ENCODE measurements around the gene PHC3. TPM values are rescaled to one million over a fixed set of nuclear protein-coding genes. Genes with fewer than 3 reads are reported as not detected.
A peak's percentile ranks its signal among the peaks of the same experiment; 100 is the strongest.
"Not testable (repeated sequence)": the region's sequence is repeated elsewhere in the genome, so short reads cannot be mapped to it uniquely, and the experiment has no call there.

PHC3 gene
- total and polyA plus RNA-seq, 2 of the 13 experiments (the other 11 are each of a cell fraction or from before 2014, with no cell fraction given): 24.1 to 49.0 TPM

DNA sequence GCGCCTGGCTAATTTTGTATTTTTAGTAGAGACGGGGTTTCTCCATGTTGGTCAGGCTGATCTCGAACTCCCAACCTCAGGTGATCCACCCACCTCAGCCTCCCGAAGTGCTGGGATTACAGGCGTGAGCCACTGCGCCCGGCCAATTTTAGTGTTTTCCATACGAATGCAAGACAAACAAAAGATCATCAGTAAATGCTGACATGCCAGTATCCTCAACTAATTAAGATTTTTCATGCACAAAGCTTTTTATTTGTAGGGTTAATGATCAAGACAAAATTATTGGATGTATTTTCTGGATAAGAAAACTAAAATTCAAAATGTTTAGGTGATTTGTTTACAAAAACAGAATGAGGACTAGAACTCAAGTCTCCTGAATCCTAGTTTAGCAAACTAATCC lies 67.4 kb downstream of the PHC3 start:
- H3K79me2 ChIP-seq (ENCODE audit: insufficient read depth, low read length); H4K20me1 ChIP-seq (ENCODE audit: insufficient read depth, low read length); POLR2A ChIA-PET; H3K4me2 ChIP-seq (ENCODE audit: low read depth, low read length); H3K4me1 ChIP-seq (ENCODE audit: insufficient read depth, low read length); H3K27me3 ChIP-seq (ENCODE audit: control insufficient read depth in 1 of 2, insufficient read depth in 2 of 2, low read length in 2 of 2); H3K4me3 ChIP-seq (replicated peaks in 1 of 3; ENCODE audit: insufficient read depth in 1 of 3, low read depth in 2 of 3, low read length in 3 of 3); intact Hi-C loops (cut with micrococcal nuclease; ENCODE audit: unreplicated experiment); H3K9ac ChIP-seq (ENCODE audit: insufficient read depth, low read depth, low read length); CTCF ChIA-PET (ENCODE audit: low intra/inter-chr PET ratio, low total read pairs); H2AFZ ChIP-seq (ENCODE audit: low read length); DNase-seq (ENCODE audit: low spot score); BruUV-seq (replicated peaks); FAIRE-seq; in situ Hi-C loops (cut with HindIII; ENCODE audit: extremely low pct_ligation_motif_present, low pct_unique_long_range_greater_than_20kb); H3K27ac ChIP-seq (ENCODE audit: extremely low read length, insufficient read depth, low read length); H3K9me3 ChIP-seq (ENCODE audit: low read length); ATAC-seq: not testable (repeated sequence)
- H3K36me3 ChIP-seq (replicated peaks in 1 of 2; ENCODE audit: control insufficient read depth in 1 of 2, insufficient read depth in 2 of 2, low read length in 2 of 2): peaks cover 5 to 47% of the 10 kb centered on the region in 2 experiments
- WGBS (ENCODE audit: low lambda C conversion rate): 95% methylated on average over 8 of the region's 8 CpGs
- TF ChIP-seq MAFK (conservative IDR thresholded peaks at IDR 0.05 in 1 of 2, IDR thresholded peaks at IDR 0.05 in 1 of 2; ENCODE audit: low read length in 2 of 2) (peak; percentile 52 to 58), MAFF (IDR thresholded peaks at IDR 0.05; ENCODE audit: low read depth, low read length) (peak; percentile 44)

DNA sequence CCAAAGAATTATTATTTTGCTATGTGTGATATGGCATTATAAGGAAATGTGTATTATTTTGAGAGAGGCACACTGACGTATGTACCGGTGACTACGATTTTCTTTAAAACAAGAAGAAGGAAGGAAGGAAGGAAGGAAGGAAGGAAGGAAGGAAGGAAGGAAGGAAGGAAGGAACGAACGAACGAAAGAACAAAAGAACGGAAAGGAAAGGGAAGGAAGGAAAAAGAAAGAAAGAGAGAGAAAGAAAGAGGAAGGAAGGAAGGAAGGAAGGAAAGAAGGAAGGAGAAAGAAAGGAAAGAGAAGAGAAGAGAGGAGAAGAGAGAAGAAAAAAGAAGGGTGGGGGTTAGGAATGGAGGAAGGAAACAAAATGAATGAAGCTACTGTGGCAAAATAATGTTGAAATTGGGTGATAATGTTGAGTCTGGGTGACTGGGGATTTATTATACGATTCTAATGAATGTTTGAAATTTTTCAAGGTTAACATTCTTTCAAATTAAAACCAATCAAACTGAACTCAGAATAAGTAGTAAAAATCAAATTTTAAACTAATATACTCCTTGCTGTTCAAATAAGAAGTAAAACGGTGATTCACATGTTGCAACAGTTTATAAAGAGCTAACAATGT lies 70.3 kb downstream of the PHC3 start:
- peaks cover under 1 to 38% of the 10 kb centered on the region in 2 experiments for H3K36me3 ChIP-seq (replicated peaks in 1 of 2; ENCODE audit: control insufficient read depth in 1 of 2, insufficient read depth in 2 of 2, low read length in 2 of 2)
- WGBS (ENCODE audit: low lambda C conversion rate): 96% methylated on average over 9 of the region's 9 CpGs
- intact Hi-C loops (cut with micrococcal nuclease; ENCODE audit: unreplicated experiment): no loop called here
- H3K9ac ChIP-seq (ENCODE audit: insufficient read depth, low read depth, low read length): no peak overlapping the region
- no peak overlapping the region for H2AFZ ChIP-seq (ENCODE audit: low read length)
- POLR2A ChIA-PET: no interaction called here
- no peaks in the 10 kb centered on the region for H3K79me2 ChIP-seq (ENCODE audit: insufficient read depth, low read length)
- H3K27ac ChIP-seq (ENCODE audit: extremely low read length, insufficient read depth, low read length): no peak overlapping the region
- H3K4me1 ChIP-seq (ENCODE audit: insufficient read depth, low read length): no peaks in the 10 kb centered on the region
- no peaks in the 10 kb centered on the region for H3K27me3 ChIP-seq (ENCODE audit: control insufficient read depth in 1 of 2, insufficient read depth in 2 of 2, low read length in 2 of 2)
- H3K4me2 ChIP-seq (ENCODE audit: low read depth, low read length): no peak overlapping the region
- CTCF ChIA-PET (ENCODE audit: low intra/inter-chr PET ratio, low total read pairs): no interaction called here
- no peak for FAIRE-seq
- no peak for DNase-seq (ENCODE audit: low spot score)
- no peak for ATAC-seq
- no TSS peak for BruUV-seq (replicated peaks)
- H4K20me1 ChIP-seq (ENCODE audit: insufficient read depth, low read length): no peaks in the 10 kb centered on the region
- in situ Hi-C loops (cut with HindIII; ENCODE audit: extremely low pct_ligation_motif_present, low pct_unique_long_range_greater_than_20kb): no loop called here
- no peaks in the 10 kb centered on the region for H3K9me3 ChIP-seq (ENCODE audit: low read length)
- H3K4me3 ChIP-seq (replicated peaks in 1 of 3; ENCODE audit: insufficient read depth in 1 of 3, low read depth in 2 of 3, low read length in 3 of 3): no peak overlapping the region
- no peak for TF ChIP-seq ZNF17 (CRISPR knock-in tag; IDR thresholded peaks at IDR 0.05)
- no peak for TF ChIP-seq ZNF768 (CRISPR knock-in tag; IDR thresholded peaks at IDR 0.05)
- TF ChIP-seq, protein P1, sequence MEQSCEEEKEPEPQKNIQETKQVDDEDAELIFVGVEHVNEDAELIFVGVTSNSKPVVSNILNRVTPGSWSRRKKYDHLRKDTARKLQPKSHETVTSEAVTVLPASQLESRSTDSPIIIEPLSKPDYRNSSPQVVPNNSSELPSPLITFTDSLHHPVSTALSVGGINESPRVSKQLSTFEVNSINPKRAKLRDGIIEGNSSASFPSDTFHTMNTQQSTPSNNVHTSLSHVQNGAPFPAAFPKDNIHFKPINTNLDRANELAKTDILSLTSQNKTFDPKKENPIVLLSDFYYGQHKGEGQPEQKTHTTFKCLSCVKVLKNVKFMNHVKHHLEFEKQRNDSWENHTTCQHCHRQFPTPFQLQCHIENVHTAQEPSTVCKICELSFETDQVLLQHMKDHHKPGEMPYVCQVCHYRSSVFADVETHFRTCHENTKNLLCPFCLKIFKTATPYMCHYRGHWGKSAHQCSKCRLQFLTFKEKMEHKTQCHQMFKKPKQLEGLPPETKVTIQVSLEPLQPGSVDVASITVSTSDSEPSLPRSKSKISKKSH (CRISPR knock-in tag; IDR thresholded peaks at IDR 0.05; ENCODE audit: borderline replicate concordance): no peak
- TF ChIP-seq KMT2B (CRISPR knock-in tag; IDR thresholded peaks at IDR 0.05): no peak
- TF ChIP-seq, protein P2, sequence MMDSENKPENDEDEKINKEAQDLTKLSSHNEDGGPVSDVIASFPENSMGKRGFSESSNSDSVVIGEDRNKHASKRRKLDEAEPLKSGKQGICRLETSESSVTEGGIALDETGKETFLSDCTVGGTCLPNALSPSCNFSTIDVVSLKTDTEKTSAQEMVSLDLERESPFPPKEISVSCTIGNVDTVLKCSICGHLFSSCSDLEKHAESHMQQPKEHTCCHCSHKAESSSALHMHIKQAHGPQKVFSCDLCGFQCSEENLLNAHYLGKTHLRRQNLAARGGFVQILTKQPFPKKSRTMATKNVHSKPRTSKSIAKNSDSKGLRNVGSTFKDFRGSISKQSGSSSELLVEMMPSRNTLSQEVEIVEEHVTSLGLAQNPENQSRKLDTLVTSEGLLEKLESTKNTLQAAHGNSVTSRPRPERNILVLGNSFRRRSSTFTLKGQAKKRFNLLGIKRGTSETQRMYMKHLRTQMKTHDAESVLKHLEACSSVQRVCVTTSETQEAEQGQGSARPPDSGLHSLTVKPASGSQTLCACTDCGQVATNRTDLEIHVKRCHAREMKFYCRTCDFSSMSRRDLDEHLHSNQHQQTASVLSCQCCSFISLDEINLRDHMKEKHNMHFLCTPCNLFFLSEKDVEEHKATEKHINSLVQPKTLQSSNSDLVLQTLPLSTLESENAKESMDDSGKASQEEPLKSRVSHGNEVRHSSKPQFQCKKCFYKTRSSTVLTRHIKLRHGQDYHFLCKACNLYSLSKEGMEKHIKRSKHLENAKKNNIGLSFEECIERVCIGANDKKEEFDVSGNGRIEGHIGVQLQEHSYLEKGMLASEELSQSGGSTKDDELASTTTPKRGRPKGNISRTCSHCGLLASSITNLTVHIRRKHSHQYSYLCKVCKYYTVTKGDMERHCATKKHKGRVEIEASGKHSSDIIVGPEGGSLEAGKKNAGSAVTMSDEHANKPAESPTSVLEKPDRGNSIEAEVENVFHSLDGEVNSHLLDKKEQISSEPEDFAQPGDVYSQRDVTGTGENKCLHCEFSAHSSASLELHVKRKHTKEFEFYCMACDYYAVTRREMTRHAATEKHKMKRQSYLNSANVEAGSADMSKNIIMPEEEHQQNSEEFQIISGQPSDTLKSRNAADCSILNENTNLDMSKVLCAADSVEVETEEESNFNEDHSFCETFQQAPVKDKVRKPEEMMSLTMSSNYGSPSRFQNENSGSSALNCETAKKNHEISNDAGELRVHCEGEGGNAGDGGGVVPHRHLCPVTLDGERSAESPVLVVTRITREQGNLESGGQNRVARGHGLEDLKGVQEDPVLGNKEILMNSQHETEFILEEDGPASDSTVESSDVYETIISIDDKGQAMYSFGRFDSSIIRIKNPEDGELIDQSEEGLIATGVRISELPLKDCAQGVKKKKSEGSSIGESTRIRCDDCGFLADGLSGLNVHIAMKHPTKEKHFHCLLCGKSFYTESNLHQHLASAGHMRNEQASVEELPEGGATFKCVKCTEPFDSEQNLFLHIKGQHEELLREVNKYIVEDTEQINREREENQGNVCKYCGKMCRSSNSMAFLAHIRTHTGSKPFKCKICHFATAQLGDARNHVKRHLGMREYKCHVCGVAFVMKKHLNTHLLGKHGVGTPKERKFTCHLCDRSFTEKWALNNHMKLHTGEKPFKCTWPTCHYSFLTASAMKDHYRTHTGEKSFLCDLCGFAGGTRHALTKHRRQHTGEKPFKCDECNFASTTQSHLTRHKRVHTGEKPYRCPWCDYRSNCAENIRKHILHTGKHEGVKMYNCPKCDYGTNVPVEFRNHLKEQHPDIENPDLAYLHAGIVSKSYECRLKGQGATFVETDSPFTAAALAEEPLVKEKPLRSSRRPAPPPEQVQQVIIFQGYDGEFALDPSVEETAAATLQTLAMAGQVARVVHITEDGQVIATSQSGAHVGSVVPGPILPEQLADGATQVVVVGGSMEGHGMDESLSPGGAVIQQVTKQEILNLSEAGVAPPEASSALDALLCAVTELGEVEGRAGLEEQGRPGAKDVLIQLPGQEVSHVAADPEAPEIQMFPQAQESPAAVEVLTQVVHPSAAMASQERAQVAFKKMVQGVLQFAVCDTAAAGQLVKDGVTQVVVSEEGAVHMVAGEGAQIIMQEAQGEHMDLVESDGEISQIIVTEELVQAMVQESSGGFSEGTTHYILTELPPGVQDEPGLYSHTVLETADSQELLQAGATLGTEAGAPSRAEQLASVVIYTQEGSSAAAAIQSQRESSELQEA (CRISPR knock-in tag; IDR thresholded peaks at IDR 0.05; ENCODE audit: not compliant biosample characterization): no peak
- no peak for TF ChIP-seq IRF2 (CRISPR knock-in tag; IDR thresholded peaks at IDR 0.05)
- no peak for TF ChIP-seq CHD2 (IDR thresholded peaks at IDR 0.05; ENCODE audit: low read depth, low read length)
